GM12891 (cell line): ENCODE measurements around the gene OOEP.
A peak's percentile ranks its signal among the peaks of the same experiment; 100 is the strongest.

Experiments used
- DNase-seq: peaks from one replicate; pipeline ENCODE4 v3.0.0; 2011; ENCODE audit warnings: low spot score; ENCODE audit not compliant: insufficient read length
- FAIRE-seq: peaks from 2 replicates; lab custom pipeline; 2011; peaks lifted over from hg19 to GRCh38; lab: Jason Lieb, UNC
- PAX5 ChIP-seq: IDR thresholded peaks from 2 replicates; pipeline ENCODE4 v1.6.1; 2011; ENCODE audit warnings: low read length, moderate library complexity, mild to moderate bottlenecking; ENCODE audit not compliant: insufficient read depth, severe bottlenecking
- POLR2A ChIP-seq: IDR thresholded peaks from 2 replicates; pipeline ENCODE4 v1.6.1; 2011; ENCODE audit warnings: low read depth, low read length, control low read depth
- POLR2AphosphoS5 ChIP-seq: IDR thresholded peaks from 2 replicates; pipeline ENCODE4 v1.6.1; 2011; ENCODE audit warnings: low read depth, low read length, control low read depth
- POU2F2 ChIP-seq: IDR thresholded peaks from 2 replicates; pipeline ENCODE4 v1.6.1; 2011; ENCODE audit warnings: low read depth, mild to moderate bottlenecking, control low read depth, low read length, moderate library complexity
- SPI1 ChIP-seq: IDR thresholded peaks from 2 replicates; pipeline ENCODE4 v1.6.1; 2011; ENCODE audit warnings: low read depth, low read length, control low read depth
- TAF1 ChIP-seq: IDR thresholded peaks from 2 replicates; pipeline ENCODE4 v1.6.1; 2011; ENCODE audit warnings: low read depth, low read length, control low read depth

Gene OOEP

GRCh38 chr6:73342174-73342573 is 27.5 kb downstream of the OOEP start:
- no peak for TF ChIP-seq TAF1
- no peak for TF ChIP-seq SPI1
- no peak for TF ChIP-seq PAX5
- no peak for TF ChIP-seq POLR2AphosphoS5
- TF ChIP-seq POLR2A: no peak
- no peak for TF ChIP-seq POU2F2
- DNase-seq: no peak
- FAIRE-seq: no peak

- no peak for TF ChIP-seq PAX5
- TF ChIP-seq SPI1: 0 out of 2 replicates have a peak, but pooled peaks have one; percentile 34
- DNase-seq: no peak
- FAIRE-seq: no peak
Measured at GRCh38 chr6:73341335-73341734, 28.4 kb downstream of the OOEP start.

GRCh38 chr6:73340048-73340447 is 29.6 kb downstream of the OOEP start:
- peak; percentile 28 for FAIRE-seq
- no peak for DNase-seq
- TF ChIP-seq POLR2A: no peak
- no peak for TF ChIP-seq SPI1
- TF ChIP-seq POLR2AphosphoS5: no peak
- TF ChIP-seq PAX5: no peak
- no peak for TF ChIP-seq POU2F2
- TF ChIP-seq TAF1: no peak

GRCh38 chr6:73339340-73339739 is 30.4 kb downstream of the OOEP start:
- TF ChIP-seq SPI1: no peak
- no peak for TF ChIP-seq POU2F2
- TF ChIP-seq PAX5: no peak
- no peak for TF ChIP-seq TAF1
- TF ChIP-seq POLR2AphosphoS5: no peak
- TF ChIP-seq POLR2A: no peak
- FAIRE-seq (no peak), DNase-seq (no peak)

- TF ChIP-seq POLR2A (no peak), POU2F2 (no peak), POLR2AphosphoS5 (no peak), SPI1 (no peak), PAX5 (no peak), TAF1 (no peak)
- FAIRE-seq: no peak
- no peak for DNase-seq
Measured at GRCh38 chr6:73329201-73329600, 40.5 kb downstream of the OOEP start.

- DNase-seq (no peak), FAIRE-seq (no peak)
- TF ChIP-seq TAF1: no peak
- no peak for TF ChIP-seq POU2F2
- TF ChIP-seq POLR2AphosphoS5: no peak
- no peak for TF ChIP-seq PAX5
- no peak for TF ChIP-seq SPI1
- no peak for TF ChIP-seq POLR2A
Measured at GRCh38 chr6:73328790-73329189, 40.9 kb downstream of the OOEP start.

- DNase-seq: no peak
- FAIRE-seq: no peak
- TF ChIP-seq POU2F2: no peak
- TF ChIP-seq POLR2AphosphoS5: no peak
- TF ChIP-seq SPI1: no peak
- TF ChIP-seq PAX5: no peak
- no peak for TF ChIP-seq TAF1
- TF ChIP-seq POLR2A: no peak
Measured at GRCh38 chr6:73325656-73326055, 44.0 kb downstream of the OOEP start.

GRCh38 chr6:73323323-73323722 is 46.4 kb downstream of the OOEP start:
- FAIRE-seq (no peak), DNase-seq (no peak)
- TF ChIP-seq TAF1 (no peak), POLR2AphosphoS5 (no peak), POU2F2 (no peak)
